GM19099 (cell line): ENCODE results near the gene MRGPRX3.

ENCODE experiments used
- POLR2A ChIP-seq: IDR thresholded peaks from 3 replicates; pipeline ENCODE4 v1.6.1; 2011; ENCODE audit warnings: low read depth; ENCODE audit not compliant: insufficient read length; ENCODE audit errors: extremely low read depth

MRGPRX3 gene

GRCh38 chr11:18132341-18132740 is at the start of gene MRGPRX3:
Gene MRGPRX3, plus strand, starts transcription at chr11:18132571. Its CDS starts 4,632 bp downstream, at chr11:18137203.
- no peak for TF ChIP-seq POLR2A

- TF ChIP-seq POLR2A, result no peak
These were observed 44.0 kb upstream of the MRGPRX3 start for GRCh38 chr11:18088366-18088765.

- no peak for TF ChIP-seq POLR2A
These were observed 43.4 kb upstream of the MRGPRX3 start for GRCh38 chr11:18088966-18089365.

- TF ChIP-seq POLR2A, result no peak
These were observed 40.6 kb upstream of the MRGPRX3 start for GRCh38 chr11:18091731-18092130.

- TF ChIP-seq POLR2A, result no peak
These were observed 38.4 kb upstream of the MRGPRX3 start for GRCh38 chr11:18093959-18094358.

- TF ChIP-seq POLR2A, result no peak
These were observed 31.3 kb upstream of the MRGPRX3 start for GRCh38 chr11:18100926-18101656.

- no peak for TF ChIP-seq POLR2A
These were observed 27.1 kb upstream of the MRGPRX3 start for GRCh38 chr11:18105086-18105801.

- peak; percentile 87 for TF ChIP-seq POLR2A
These were observed 26.4 kb upstream of the MRGPRX3 start, which contains the start of gene SAAL1 for GRCh38 chr11:18105802-18106574. Gene SAAL1, minus strand, starts transcription at chr11:18106082. Its CDS starts 41 bp downstream, at chr11:18106041.

- no peak for TF ChIP-seq POLR2A
These were observed 25.7 kb upstream of the MRGPRX3 start for GRCh38 chr11:18106688-18107087.

GRCh38 chr11:18108254-18108653 is 24.1 kb upstream of the MRGPRX3 start:
- TF ChIP-seq POLR2A, result no peak

- TF ChIP-seq POLR2A, result no peak
These were observed 21.4 kb upstream of the MRGPRX3 start for GRCh38 chr11:18111005-18111404.

GRCh38 chr11:18115360-18116127 is 16.8 kb upstream of the MRGPRX3 start:
- no peak for TF ChIP-seq POLR2A

- TF ChIP-seq POLR2A, result no peak
These were observed 2.9 kb downstream of the MRGPRX3 start for GRCh38 chr11:18135308-18135707.

GRCh38 chr11:18137186-18137800 is 4.9 kb downstream of the MRGPRX3 start:
- no peak for TF ChIP-seq POLR2A
